ENCODE results near the gene PDGFC.

Gene PDGFC

GRCh38 chr4:156824451-156825060, 147.0 kb downstream of the PDGFC start:
- DNase-seq, result no peak

GRCh38 chr4:156820931-156821330, 150.7 kb downstream of the PDGFC start:
- no peak for DNase-seq

GRCh38 chr4:156816360-156816755, 155.2 kb downstream of the PDGFC start:
- no peak for DNase-seq

GRCh38 chr4:156815717-156816359, 155.8 kb downstream of the PDGFC start:
- DNase-seq, result no peak

- DNase-seq, result no peak
Measured at GRCh38 chr4:156811963-156812362, 159.6 kb downstream of the PDGFC start.

- no peak for DNase-seq
Measured at GRCh38 chr4:156811286-156811685, 160.3 kb downstream of the PDGFC start.

GRCh38 chr4:156805696-156806095, 165.9 kb downstream of the PDGFC start:
- DNase-seq, result no peak

- no peak for DNase-seq
Measured at GRCh38 chr4:156803056-156803455, 168.5 kb downstream of the PDGFC start.

GRCh38 chr4:156800463-156800862, 171.1 kb downstream of the PDGFC start:
- no peak for DNase-seq

- no peak for DNase-seq
Measured at GRCh38 chr4:156799121-156799589, 172.4 kb downstream of the PDGFC start.

GRCh38 chr4:156798438-156798837, 173.2 kb downstream of the PDGFC start:
- DNase-seq, result no peak

- DNase-seq, result no peak
Measured at GRCh38 chr4:156797206-156797605, 174.4 kb downstream of the PDGFC start.

- DNase-seq, result no peak
Measured at GRCh38 chr4:156795727-156796126, 175.9 kb downstream of the PDGFC start.

- no peak for DNase-seq
Measured at GRCh38 chr4:156794863-156795262, 176.7 kb downstream of the PDGFC start.

GRCh38 chr4:156792462-156793085, 179.0 kb downstream of the PDGFC start:
- no peak for DNase-seq

- DNase-seq, result no peak
Measured at GRCh38 chr4:156790866-156791265, 180.7 kb downstream of the PDGFC start.

GRCh38 chr4:156788782-156789181, 182.8 kb downstream of the PDGFC start:
- no peak for DNase-seq

- no peak for DNase-seq
Measured at GRCh38 chr4:156786713-156787112, 184.9 kb downstream of the PDGFC start.

GRCh38 chr4:156784970-156785369, 186.6 kb downstream of the PDGFC start:
- no peak for DNase-seq

GRCh38 chr4:156783966-156784365, 187.6 kb downstream of the PDGFC start:
- DNase-seq, result no peak

- no peak for DNase-seq
Measured at GRCh38 chr4:156782491-156782890, 189.1 kb downstream of the PDGFC start.

- DNase-seq, result no peak
Measured at GRCh38 chr4:156781852-156782251, 189.7 kb downstream of the PDGFC start.

- no peak for DNase-seq
Measured at GRCh38 chr4:156779774-156780173, 191.8 kb downstream of the PDGFC start.

GRCh38 chr4:156779042-156779441, 192.6 kb downstream of the PDGFC start:
- no peak for DNase-seq

Measured in stimulated activated CD4-positive, alpha-beta T cell treated with anti-CD3 and anti-CD28 coated beads, Interleukin-4, amount 100 ng/mL, for 24 hours (primary cell).